B cell (primary cell): Measurements from ENCODE around the gene PHPT1.

ENCODE experiments used
- EZH2 ChIP-seq: IDR thresholded peaks from 2 replicates; pipeline ENCODE4 v1.6.1; 2012; ENCODE audit warnings: borderline replicate concordance, low read depth, mild to moderate bottlenecking, moderate library complexity, low read length; ENCODE audit not compliant: insufficient read depth, poor library complexity, severe bottlenecking
- TF ChIP-seq, protein P1 (sequence below): fragments of 200-600 bp; IDR thresholded peaks from one replicate; pipeline ENCODE4 v1.8.0; 2022; ENCODE audit warnings: antibody characterized with exemption, mild to moderate bottlenecking

- no peak for TF ChIP-seq EZH2
- TF ChIP-seq, protein P1, sequence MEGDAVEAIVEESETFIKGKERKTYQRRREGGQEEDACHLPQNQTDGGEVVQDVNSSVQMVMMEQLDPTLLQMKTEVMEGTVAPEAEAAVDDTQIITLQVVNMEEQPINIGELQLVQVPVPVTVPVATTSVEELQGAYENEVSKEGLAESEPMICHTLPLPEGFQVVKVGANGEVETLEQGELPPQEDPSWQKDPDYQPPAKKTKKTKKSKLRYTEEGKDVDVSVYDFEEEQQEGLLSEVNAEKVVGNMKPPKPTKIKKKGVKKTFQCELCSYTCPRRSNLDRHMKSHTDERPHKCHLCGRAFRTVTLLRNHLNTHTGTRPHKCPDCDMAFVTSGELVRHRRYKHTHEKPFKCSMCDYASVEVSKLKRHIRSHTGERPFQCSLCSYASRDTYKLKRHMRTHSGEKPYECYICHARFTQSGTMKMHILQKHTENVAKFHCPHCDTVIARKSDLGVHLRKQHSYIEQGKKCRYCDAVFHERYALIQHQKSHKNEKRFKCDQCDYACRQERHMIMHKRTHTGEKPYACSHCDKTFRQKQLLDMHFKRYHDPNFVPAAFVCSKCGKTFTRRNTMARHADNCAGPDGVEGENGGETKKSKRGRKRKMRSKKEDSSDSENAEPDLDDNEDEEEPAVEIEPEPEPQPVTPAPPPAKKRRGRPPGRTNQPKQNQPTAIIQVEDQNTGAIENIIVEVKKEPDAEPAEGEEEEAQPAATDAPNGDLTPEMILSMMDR, result no peak
These were observed 23.7 kb upstream of the PHPT1 start for GRCh38 chr9:136825295-136826187.
